Activated T-helper 17 cell treated with anti-CD3 and anti-CD28 coated beads, Interleukin-2, amount 50 U/mL, for 72 hours (primary cell): ENCODE data around the gene ANO10. TPM values are rescaled to one million over a fixed set of nuclear protein-coding genes. Genes with fewer than 3 reads are reported as not detected.

Experiments used
- ATAC-seq: fragments of 150-1000 bp; cut with Tn5 transposase; replicated peaks from 2 replicates; pipeline ENCODE4 v1.10.0; 2021; ENCODE audit warnings: mild to moderate bottlenecking, moderate library complexity
- H3K27ac Mint-ChIP-seq: one replicate; pipeline ENCODE4 v1.8.0; 2022; ENCODE audit warnings: mixed read lengths
- H3K27me3 Mint-ChIP-seq: one replicate; pipeline ENCODE4 v1.8.0; 2022; ENCODE audit warnings: mixed read lengths
- H3K36me3 Mint-ChIP-seq: one replicate; pipeline ENCODE4 v1.8.0; 2022; ENCODE audit warnings: low read depth, mild to moderate bottlenecking, mixed read lengths
- H3K4me1 Mint-ChIP-seq: one replicate; pipeline ENCODE4 v1.8.0; 2022; ENCODE audit warnings: mixed read lengths
- H3K4me3 Mint-ChIP-seq: one replicate; pipeline ENCODE4 v1.8.0; 2022; ENCODE audit warnings: mild to moderate bottlenecking, mixed read lengths
- H3K9me3 Mint-ChIP-seq: one replicate; pipeline ENCODE4 v1.8.0; 2022; ENCODE audit warnings: mixed read lengths
- total RNA-seq, 2 donors: library from RNA; stranded (reverse); gene quantifications; one replicate each; pipeline ENCODE4 v1.2.3, GENCODE V29; 2022

ANO10 gene
- total RNA-seq, 2 donors from 2014 or later, result 6.4 to 10.6 TPM

GRCh38 chr3:43400781-43401730, 220.8 kb downstream of the ANO10 start:
- Mint-ChIP-seq H3K27me3 (no peaks in the 10 kb centered on the region), H3K36me3 (no peaks in the 10 kb centered on the region), H3K27ac (no peak overlapping the region), H3K4me1 (no peaks in the 10 kb centered on the region), H3K9me3 (no peaks in the 10 kb centered on the region), H3K4me3 (no peak overlapping the region)
- no peak for ATAC-seq

GRCh38 chr3:43400167-43400566, 221.6 kb downstream of the ANO10 start:
- no peak overlapping the region for H3K4me3 Mint-ChIP-seq
- ATAC-seq, result no peak
- H3K4me1 Mint-ChIP-seq, result no peaks in the 10 kb centered on the region
- H3K27me3 Mint-ChIP-seq, result no peaks in the 10 kb centered on the region
- no peak overlapping the region for H3K27ac Mint-ChIP-seq
- H3K36me3 Mint-ChIP-seq, result no peaks in the 10 kb centered on the region
- H3K9me3 Mint-ChIP-seq, result no peaks in the 10 kb centered on the region

DNA sequence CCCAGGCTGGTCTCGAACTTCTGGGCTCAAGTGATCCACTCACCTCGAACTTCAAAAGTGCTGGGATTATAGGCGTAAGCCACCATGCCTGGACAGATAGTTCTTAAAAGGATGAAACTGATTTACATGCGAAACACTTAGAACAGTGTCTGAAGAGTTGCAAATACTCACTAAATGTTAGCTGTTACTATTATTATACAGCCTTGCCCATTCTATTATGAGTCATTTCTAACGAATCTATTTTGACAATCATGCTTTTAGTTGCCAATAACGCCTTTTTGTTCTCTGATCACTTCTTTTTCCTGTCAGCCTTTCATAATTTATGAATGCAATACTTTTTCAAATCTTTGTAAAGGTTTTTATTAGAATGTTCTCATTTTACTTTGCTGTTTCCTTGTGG, 222.8 kb downstream of the ANO10 start:
- Mint-ChIP-seq H3K9me3 (no peaks in the 10 kb centered on the region), H3K4me3 (no peak overlapping the region), H3K4me1 (no peaks in the 10 kb centered on the region), H3K27me3 (no peaks in the 10 kb centered on the region), H3K36me3 (no peaks in the 10 kb centered on the region), H3K27ac (no peak overlapping the region)
- ATAC-seq, result no peak

GRCh38 chr3:43394041-43394554, 227.7 kb downstream of the ANO10 start:
- Mint-ChIP-seq H3K4me3 (no peak overlapping the region), H3K27ac (peak overlapping the region; percentile 11), H3K4me1 (peaks cover 23% of the 10 kb centered on the region), H3K9me3 (peaks cover 6% of the 10 kb centered on the region), H3K27me3 (no peaks in the 10 kb centered on the region), H3K36me3 (no peaks in the 10 kb centered on the region)
- no peak for ATAC-seq

DNA sequence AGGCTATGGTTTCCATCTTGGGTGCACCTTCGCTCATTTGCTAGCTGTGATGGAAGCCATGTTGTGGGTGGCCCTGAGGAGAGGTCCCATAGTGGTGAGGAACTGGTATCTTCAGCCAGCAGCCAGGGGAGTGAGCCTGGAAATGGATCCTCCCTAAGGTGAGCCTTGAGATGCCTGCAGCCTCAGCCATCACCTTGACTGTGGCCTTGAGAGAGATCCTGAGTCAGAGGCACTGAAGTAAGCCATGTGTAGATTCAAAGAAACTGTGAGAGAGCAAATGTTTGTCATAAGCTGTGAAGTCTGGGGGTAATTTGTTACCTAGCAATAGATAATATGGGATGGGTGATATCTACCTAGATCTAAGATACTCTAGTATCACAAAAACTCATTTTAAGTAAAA, 230.2 kb downstream of the ANO10 start:
- Mint-ChIP-seq H3K27ac (peak overlapping the region; percentile 36), H3K4me1 (peaks cover 29% of the 10 kb centered on the region), H3K9me3 (peaks cover 6% of the 10 kb centered on the region), H3K36me3 (no peaks in the 10 kb centered on the region), H3K4me3 (no peak overlapping the region), H3K27me3 (no peaks in the 10 kb centered on the region)
- peak; percentile 20 for ATAC-seq

GRCh38 chr3:43390255-43390588, 231.6 kb downstream of the ANO10 start:
- Mint-ChIP-seq H3K36me3 (no peaks in the 10 kb centered on the region), H3K4me3 (peak overlapping the region; percentile 64), H3K27me3 (no peaks in the 10 kb centered on the region), H3K9me3 (peaks cover 6% of the 10 kb centered on the region), H3K27ac (peak overlapping the region; percentile 90), H3K4me1 (peaks cover 29% of the 10 kb centered on the region)
- ATAC-seq, result no peak

DNA sequence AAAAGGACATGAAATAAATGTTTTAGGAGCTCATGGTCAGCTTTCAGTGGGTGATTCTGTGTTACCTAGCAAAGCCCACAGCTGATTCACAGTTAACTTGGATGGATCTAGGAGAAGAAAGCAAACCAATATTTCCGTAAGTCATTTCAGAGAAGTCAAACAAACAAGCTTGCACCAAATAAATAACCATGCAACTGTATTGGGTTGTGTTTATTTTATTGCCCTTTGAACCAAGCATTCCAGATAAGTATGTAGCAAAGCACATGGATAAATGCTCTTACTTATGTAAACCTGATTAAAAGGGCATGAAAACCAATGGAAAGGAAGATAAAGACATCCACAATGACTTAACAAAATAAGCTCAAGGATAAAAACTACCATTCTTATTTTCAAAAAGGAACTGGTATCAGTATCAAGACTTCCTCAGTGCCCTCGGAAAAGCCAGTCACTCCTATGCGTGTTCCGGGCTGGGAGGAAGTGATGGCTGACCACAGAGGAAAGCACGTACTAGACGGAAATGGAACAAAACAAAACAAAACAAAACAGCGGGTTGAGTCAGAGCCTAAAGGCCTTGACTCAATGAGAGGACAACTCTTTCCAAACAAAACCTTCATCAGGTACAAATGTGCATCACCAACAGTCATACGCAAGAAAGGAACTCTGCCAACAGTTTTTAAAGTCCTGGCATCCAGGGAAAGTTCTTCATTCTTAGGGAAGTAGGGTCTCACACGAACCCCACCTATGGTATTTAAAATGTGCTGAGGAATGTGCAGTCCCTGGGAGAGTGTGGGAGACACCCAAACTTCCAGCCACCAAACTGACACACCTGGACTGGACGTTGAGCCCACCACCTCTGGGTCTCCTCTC, 232.2 kb downstream of the ANO10 start:
- no peaks in the 10 kb centered on the region for H3K27me3 Mint-ChIP-seq
- H3K36me3 Mint-ChIP-seq, result no peaks in the 10 kb centered on the region
- peak overlapping the region; percentile 64 for H3K4me3 Mint-ChIP-seq
- H3K9me3 Mint-ChIP-seq, result peaks cover 6% of the 10 kb centered on the region
- peak overlapping the region; percentile 90 for H3K27ac Mint-ChIP-seq
- peaks cover 29% of the 10 kb centered on the region for H3K4me1 Mint-ChIP-seq
- peak; percentile 95 for ATAC-seq

DNA sequence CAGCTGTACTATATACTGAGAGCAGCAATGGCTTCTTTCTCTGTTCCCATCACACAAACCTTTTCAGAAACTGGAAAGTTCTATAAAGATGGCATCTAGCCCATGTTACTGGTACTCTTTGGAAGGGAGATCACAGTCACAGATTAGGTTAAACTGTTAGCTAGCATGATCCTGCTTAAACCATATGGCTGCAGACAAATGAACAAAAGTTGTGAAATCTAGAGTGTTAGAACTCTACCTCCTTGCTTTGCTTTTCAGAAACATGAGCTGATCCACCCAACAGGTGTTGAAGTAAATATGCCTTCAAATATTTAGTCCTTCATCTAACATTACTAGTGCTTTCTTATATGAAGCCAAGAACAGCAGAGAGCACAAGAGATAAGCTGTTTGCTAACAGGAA, 232.9 kb downstream of the ANO10 start:
- H3K27ac Mint-ChIP-seq, result peak overlapping the region; percentile 90
- peaks cover 6% of the 10 kb centered on the region for H3K9me3 Mint-ChIP-seq
- H3K4me3 Mint-ChIP-seq, result peak overlapping the region; percentile 64
- H3K27me3 Mint-ChIP-seq, result no peaks in the 10 kb centered on the region
- ATAC-seq, result no peak
- peaks cover 29% of the 10 kb centered on the region for H3K4me1 Mint-ChIP-seq
- H3K36me3 Mint-ChIP-seq, result no peaks in the 10 kb centered on the region

DNA sequence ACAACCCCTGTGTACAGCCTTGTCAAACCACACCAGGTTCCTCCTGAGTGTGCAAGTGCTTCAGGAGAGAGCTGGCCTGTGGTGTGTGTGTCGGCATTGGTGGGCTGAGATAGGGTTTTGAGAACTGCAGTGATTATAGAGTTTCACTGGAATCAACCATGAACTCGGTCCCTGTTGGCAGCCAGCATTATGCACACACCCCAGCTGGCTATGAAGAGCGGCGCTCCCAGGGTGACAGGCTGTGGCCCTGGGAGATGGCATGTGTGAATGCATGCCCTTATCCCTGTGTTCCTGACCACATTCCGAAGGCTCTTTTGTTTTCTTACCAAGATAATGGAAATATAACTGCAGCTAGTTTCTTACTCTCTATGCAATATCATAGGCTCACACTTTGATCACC, 233.6 kb downstream of the ANO10 start:
- Mint-ChIP-seq H3K9me3 (peaks cover 2% of the 10 kb centered on the region), H3K27me3 (no peaks in the 10 kb centered on the region), H3K4me1 (peaks cover 26% of the 10 kb centered on the region), H3K36me3 (no peaks in the 10 kb centered on the region), H3K4me3 (no peak overlapping the region), H3K27ac (no peak overlapping the region)
- no peak for ATAC-seq

DNA sequence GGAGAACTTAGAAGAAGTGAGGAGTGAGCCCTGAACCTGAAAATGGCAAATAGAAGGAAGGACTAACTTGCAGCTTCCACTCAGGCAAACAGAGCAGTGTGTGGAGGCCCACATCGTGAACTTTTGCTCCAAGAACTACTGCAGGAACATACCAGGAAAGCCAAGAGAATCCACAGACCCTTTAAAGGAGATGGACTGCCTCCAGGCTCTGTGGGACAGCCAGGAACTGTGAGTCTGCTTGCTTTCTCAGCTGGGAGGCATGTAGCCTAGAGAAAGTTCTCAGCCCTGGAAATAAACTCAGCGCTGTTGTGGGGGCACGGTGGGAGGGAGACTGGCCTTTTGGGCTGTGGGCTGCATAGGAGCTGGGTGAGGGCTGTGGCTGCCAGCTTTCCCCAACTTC, 242.5 kb downstream of the ANO10 start:
- H3K36me3 Mint-ChIP-seq, result no peaks in the 10 kb centered on the region
- H3K4me3 Mint-ChIP-seq, result no peak overlapping the region
- H3K4me1 Mint-ChIP-seq, result peaks cover 9% of the 10 kb centered on the region
- no peaks in the 10 kb centered on the region for H3K27me3 Mint-ChIP-seq
- H3K27ac Mint-ChIP-seq, result no peak overlapping the region
- no peaks in the 10 kb centered on the region for H3K9me3 Mint-ChIP-seq
- ATAC-seq, result no peak

DNA sequence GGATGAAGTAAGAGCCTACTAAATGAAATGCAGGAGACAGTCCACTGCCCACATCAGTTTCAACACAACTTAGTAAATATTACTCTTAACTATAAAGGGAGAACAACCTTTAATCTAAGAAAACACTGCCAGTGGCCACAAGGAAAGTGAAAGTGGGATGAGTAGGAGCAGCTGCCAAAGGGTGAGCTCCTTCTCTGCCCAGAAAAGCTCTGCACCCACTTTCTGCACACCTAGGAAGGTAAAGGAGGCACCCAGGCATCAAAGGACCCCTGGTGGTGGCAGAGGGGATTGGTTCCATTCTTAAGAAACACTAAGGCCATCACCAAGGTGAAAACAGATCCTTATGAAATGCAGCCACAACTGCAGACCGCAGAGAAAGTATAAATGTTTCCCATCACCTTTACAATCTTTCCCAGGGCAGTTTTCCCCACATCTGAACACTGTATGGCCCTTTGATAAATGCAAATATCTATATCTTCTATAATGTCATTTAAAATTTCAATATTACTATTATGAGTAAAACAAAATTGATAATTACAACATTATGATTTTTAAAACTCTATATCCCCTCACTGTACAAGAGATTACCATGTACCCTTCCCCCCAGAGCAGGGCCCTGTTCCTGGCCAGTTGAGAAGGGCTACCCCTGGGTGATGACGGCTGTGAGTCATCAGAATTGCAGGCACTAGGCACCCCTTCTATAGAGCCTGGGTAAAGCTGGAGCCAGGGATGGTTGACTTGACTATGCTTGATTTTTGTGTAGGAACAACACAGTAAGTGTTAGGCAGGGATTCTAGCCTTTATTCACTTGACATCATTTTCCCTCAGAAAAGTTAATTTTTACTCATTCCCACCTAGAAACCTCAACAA, 243.5 kb downstream of the ANO10 start:
- H3K27me3 Mint-ChIP-seq, result no peaks in the 10 kb centered on the region
- H3K9me3 Mint-ChIP-seq, result no peaks in the 10 kb centered on the region
- H3K27ac Mint-ChIP-seq, result no peak overlapping the region
- peaks cover 9% of the 10 kb centered on the region for H3K4me1 Mint-ChIP-seq
- H3K4me3 Mint-ChIP-seq, result no peak overlapping the region
- H3K36me3 Mint-ChIP-seq, result no peaks in the 10 kb centered on the region
- peak; percentile 92 for ATAC-seq

GRCh38 chr3:43373560-43373928, 248.3 kb downstream of the ANO10 start:
- no peak overlapping the region for H3K4me3 Mint-ChIP-seq
- no peak overlapping the region for H3K27ac Mint-ChIP-seq
- peaks cover 4% of the 10 kb centered on the region for H3K4me1 Mint-ChIP-seq
- H3K27me3 Mint-ChIP-seq, result no peaks in the 10 kb centered on the region
- ATAC-seq, result no peak
- no peaks in the 10 kb centered on the region for H3K36me3 Mint-ChIP-seq
- no peaks in the 10 kb centered on the region for H3K9me3 Mint-ChIP-seq

DNA sequence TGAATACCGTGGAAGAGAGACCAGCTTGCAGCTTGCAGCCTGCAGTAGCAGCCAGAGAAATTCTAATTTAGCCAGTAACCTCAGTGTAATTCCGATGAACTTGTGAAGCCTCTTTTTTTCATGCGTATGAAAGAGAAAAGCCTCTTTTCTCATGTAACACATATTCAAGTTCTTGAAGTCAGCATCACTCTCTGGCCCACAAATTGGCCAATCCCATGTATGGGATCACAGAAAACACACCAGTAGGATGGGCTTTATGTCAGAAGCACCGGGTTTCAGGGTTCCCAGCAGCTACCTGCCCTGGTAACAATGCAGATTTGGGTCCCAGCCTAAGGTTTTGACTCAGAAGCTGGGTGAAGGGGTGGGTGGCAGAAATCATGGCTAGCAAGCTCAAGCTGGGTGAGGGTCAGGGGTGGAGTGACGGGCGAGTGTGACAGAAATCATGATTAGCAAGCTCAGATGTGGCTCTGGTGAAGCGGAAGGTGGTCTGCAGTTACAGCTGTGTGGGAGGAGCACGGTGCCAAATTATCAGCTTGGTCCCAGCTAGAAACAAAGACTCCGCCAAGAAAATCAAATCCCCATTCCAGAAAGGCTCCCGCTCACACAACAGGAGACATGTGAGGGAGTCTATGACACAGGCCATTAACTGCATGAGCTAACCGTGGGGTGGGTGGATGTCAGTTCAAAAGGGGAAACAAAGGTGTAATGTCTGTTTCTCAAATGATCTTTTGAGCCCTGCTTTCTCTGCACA, 248.8 kb downstream of the ANO10 start:
- Mint-ChIP-seq H3K36me3 (no peaks in the 10 kb centered on the region), H3K27me3 (no peaks in the 10 kb centered on the region), H3K4me1 (peaks cover 4% of the 10 kb centered on the region), H3K27ac (no peak overlapping the region), H3K4me3 (no peak overlapping the region), H3K9me3 (no peaks in the 10 kb centered on the region)
- no peak for ATAC-seq
